NCI-H748 (cell line): ENCODE measurements around the gene TAS2R42.

Source experiments
- DNase-seq: peaks from one replicate; lab custom pipeline; 2025; ENCODE audit not compliant: unreplicated experiment; lab: John Stamatoyannopoulos, UW

Gene TAS2R42, protein sequence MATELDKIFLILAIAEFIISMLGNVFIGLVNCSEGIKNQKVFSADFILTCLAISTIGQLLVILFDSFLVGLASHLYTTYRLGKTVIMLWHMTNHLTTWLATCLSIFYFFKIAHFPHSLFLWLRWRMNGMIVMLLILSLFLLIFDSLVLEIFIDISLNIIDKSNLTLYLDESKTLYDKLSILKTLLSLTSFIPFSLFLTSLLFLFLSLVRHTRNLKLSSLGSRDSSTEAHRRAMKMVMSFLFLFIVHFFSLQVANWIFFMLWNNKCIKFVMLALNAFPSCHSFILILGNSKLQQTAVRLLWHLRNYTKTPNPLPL

GRCh38 chr12:11186837-11187236 lies at the start of gene TAS2R42:
Gene TAS2R42, minus strand, starts transcription at chr12:11186937. Its CDS starts 0 bp downstream, at chr12:11186937.
- no peak for DNase-seq

DNA sequence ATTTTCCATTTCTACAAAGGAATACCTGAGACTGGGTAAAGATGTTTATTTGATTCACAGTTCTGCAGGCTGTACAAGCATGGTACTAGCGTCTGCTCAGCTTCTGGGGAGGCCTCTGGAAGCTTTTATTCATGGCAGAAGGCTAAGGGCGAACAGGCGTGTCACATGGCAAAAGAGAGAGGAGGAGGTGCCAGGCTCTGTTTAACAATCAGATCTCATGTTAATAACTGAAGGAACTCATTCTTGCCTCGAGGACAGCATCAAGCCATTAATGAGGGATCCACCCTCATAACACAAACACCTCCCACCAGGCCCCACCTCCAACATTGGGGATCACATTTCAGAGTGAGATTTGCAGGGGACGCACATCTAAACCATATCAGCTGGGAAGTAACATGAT lies 46.8 kb upstream of the TAS2R42 start:
- DNase-seq = peak; percentile 38

- peak; percentile 43 for DNase-seq
Measured at GRCh38 chr12:11228296-11228879, 41.7 kb upstream of the TAS2R42 start.

- no peak for DNase-seq
Measured at GRCh38 chr12:11227373-11227772, 40.6 kb upstream of the TAS2R42 start.

GRCh38 chr12:11209113-11209512 lies 22.4 kb upstream of the TAS2R42 start:
- no peak for DNase-seq

DNA sequence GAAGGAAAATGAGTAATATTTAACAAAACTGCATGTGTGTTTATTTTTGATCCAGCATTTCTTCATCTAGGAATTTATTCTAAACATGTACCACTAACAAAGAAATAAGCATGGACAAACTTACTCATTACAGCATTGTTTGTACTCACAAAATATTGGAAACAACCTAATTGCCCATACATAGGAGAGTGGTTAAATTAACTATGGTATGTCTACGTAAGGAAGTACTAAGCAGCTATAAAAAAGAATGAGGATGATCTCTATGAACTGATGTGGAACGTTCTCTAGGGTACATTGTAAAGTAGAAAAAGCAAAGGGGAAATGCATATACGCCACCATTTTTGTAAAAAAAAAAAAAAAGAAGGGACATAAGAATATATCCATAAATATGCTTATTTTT lies 17.4 kb upstream of the TAS2R42 start:
- DNase-seq = no peak

DNA sequence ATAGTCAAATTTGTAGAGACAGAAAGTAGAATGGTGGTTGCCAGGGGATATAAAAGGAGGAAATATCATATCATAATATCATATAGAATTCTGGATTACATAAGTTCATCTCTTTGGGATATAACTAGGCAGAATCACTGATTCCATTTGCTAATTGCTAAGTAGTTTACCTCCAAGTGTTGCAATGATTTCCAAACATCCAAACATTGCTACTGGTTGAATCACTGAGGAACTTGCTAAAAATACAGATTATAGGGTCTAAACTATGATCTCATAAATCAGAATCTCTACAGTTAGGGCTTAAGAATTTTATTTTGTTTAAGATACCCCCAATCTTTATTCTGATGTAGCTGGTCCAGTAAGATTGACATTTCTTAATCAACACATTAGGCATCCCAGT lies 16.1 kb upstream of the TAS2R42 start:
- DNase-seq = no peak

DNA sequence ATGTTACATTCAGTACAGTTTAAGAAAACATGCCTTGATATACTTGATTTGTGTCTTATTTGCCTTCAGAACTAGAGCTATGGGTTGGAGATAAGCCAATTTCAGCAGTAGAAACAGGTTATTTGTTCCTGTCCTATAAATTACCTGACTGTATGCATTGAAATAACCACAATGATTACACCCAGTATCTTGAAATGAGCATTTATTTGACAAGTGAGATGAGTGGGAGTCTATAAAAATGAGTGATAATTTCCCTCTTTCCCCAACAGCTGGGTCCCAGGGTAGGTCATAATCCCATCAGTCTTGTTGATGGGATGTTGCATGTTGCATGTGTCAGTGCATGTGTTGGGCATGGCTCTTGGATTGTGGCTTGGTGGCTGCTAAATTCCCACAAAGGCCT lies 3.7 kb downstream of the TAS2R42 start:
- DNase-seq = peak; percentile 30

- DNase-seq = no peak
Measured at GRCh38 chr12:11182529-11182928, 4.2 kb downstream of the TAS2R42 start.

GRCh38 chr12:11178250-11178649 lies 8.5 kb downstream of the TAS2R42 start:
- no peak for DNase-seq

DNA sequence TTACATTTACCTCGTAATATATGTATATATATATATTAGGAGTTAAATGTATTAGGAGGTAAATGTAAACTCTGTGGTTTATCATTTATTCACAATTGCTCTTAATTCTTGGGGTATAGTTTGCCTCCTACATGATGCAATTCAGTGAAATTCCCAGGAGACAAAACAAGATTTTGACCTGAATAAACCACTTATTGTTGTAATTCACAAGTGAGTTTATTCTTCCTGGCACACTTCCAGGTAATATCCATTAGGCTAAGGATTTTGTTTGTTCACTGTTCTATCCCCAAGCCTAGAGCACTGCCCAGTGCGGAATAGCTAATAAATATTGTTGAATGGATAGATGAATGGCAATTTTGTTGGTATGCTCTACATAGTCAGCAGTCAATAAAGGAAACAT lies 12.7 kb downstream of the TAS2R42 start:
- DNase-seq = peak; percentile 88

- DNase-seq = peak; percentile 22
Measured at GRCh38 chr12:11171969-11172675, 14.6 kb downstream of the TAS2R42 start.

GRCh38 chr12:11171145-11171968 lies 15.4 kb downstream of the TAS2R42 start, which contains the start of gene SMIM10L1:
Gene SMIM10L1, plus strand, starts transcription at chr12:11171194. Its CDS starts 163 bp downstream, at chr12:11171357.
- peak; percentile 92 for DNase-seq

- DNase-seq = no peak
Measured at GRCh38 chr12:11170810-11171144, 16.0 kb downstream of the TAS2R42 start.

DNA sequence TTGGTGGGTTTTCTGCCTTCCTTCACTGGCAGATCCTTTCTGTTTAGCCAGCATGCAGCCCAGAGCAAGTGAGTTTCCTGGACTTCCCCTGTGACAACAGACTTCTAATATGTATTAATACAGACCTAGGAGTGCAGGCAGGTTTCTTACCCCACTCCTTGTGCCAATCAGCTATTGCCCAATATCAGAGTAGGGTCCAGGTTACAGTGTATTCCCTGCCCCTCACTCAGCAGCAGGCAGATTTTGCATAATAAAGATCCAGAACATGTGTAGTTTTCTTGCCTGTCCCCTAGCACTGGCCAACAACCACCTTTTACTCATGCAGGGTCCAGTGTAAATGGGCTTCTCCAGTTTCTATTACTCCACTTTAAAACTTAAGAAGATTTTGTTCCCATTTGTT lies 20.4 kb downstream of the TAS2R42 start:
- DNase-seq = no peak

- DNase-seq = no peak
Measured at GRCh38 chr12:11164384-11164783, 22.4 kb downstream of the TAS2R42 start.

- no peak for DNase-seq
Measured at GRCh38 chr12:11162502-11162901, 24.2 kb downstream of the TAS2R42 start.

DNA sequence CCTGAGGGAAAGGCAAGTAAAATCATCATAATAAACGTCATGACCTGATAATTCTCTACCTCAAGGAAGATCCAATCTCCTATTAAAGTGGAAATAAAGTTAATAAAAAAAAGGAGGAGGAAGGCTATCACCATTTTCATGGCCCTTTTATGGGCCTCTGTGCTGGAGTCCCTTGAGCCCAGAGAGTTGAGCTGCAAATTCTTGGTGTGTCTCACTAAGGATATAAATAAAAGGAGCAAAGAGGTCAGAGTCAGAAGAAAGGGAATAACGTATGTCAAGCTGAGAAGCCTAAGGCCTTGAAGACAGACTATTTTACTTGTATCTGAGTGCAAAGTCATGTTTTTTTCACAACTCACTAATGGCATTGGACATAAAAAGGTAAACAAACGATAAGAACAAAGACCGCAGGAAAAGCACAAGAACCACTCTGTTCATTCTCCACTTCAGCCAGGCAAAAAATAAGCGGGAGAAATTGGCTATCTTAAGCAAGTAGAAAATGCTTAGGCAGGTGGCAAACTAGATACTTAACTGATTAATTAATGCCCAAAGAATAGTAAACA lies 27.8 kb downstream of the TAS2R42 start:
- no peak for DNase-seq

GRCh38 chr12:11154400-11154925 lies 32.3 kb downstream of the TAS2R42 start:
- DNase-seq = no peak

DNA sequence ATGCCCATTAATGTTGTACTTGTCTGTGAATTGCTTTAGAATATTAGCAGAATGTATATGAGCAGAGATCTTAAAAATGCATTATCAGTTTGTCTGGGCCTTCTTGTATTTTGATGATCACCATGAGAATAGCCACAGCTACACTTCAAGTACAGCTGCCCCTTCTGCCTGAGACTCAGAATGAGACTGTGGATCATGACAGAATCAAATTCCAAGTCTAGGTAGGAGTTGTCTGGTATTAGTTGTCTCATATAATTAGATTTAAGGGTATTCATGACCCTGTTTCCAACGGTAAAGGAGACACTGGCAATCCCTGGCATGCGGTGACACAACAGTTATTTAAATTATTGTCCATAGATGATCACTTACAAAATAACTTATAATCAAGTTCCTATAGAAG lies 34.0 kb downstream of the TAS2R42 start:
- no peak for DNase-seq

DNA sequence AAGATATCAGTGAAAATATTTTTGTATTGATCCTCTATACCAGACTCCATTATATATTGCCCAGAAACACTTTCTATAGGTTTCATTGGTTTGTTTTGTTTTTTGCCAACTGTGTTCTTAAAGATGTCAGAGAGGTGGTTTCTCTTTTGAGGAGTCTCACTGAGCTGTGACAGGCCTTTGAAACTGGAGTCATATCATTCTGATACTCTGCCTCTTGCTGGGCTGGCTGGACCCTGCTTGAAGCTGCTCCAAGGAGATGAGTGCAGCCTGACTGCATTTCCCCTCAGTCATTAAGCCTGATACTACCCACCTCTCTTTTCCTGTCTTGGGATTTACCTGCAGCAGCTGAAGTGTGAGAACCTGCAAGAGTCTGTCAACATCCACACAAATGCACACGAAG lies 35.9 kb downstream of the TAS2R42 start:
- no peak for DNase-seq
